Stimulated activated naive CD8-positive, alpha-beta T cell treated with anti-CD3 and anti-CD28 coated beads, Interleukin-15, amount 100 ng/mL, for 72 hours (primary cell): Measurements from ENCODE around the gene PDE6G.
"Not testable (repeated sequence)": the region's sequence is repeated elsewhere in the genome, so short reads cannot be mapped to it uniquely, and the experiment has no call there.

Experiments used
- ATAC-seq: fragments of 150-1000 bp; cut with Tn5 transposase; 2 replicates; pipeline ENCODE4 v1.10.0; 2021; ENCODE audit warnings: mild to moderate bottlenecking, moderate library complexity
- DNase-seq, 2 donors: peaks; one replicate each; pipeline ENCODE4 v3.0.0; 2021 to 2022
- H3K27ac Mint-ChIP-seq, 2 donors: one replicate each; pipeline ENCODE4 v1.8.0; 2022; ENCODE audit warnings: mild to moderate bottlenecking in 2 of 2, mixed read lengths in 2 of 2, moderate library complexity in 2 of 2
- H3K27me3 Mint-ChIP-seq: one replicate; pipeline ENCODE4 v1.8.0; 2022; ENCODE audit warnings: mixed read lengths
- H3K4me1 Mint-ChIP-seq: one replicate; pipeline ENCODE4 v1.8.0; 2022; ENCODE audit warnings: mild to moderate bottlenecking, mixed read lengths
- H3K4me3 Mint-ChIP-seq, 2 donors: one replicate each; pipeline ENCODE4 v1.8.0; 2022; ENCODE audit warnings: mild to moderate bottlenecking in 2 of 2, mixed read lengths in 2 of 2, moderate library complexity in 1 of 2
- H3K9me3 Mint-ChIP-seq, 2 donors: one replicate each; pipeline ENCODE4 v1.8.0; 2022; ENCODE audit warnings: mixed read lengths in 2 of 2

The PDE6G gene

GRCh38 chr17:81635973-81636504 is 20.3 kb downstream of the PDE6G start:
- H3K9me3 Mint-ChIP-seq: no peaks in the 10 kb centered on the region
- H3K4me3 Mint-ChIP-seq: peak overlapping the region; percentile 87 to 88
- H3K4me1 Mint-ChIP-seq: peaks cover 11% of the 10 kb centered on the region
- peak; percentile 4 for ATAC-seq
- peak overlapping the region; percentile 69 to 99 for H3K27ac Mint-ChIP-seq
- no peaks in the 10 kb centered on the region for H3K27me3 Mint-ChIP-seq
- DNase-seq: no peak

DNA sequence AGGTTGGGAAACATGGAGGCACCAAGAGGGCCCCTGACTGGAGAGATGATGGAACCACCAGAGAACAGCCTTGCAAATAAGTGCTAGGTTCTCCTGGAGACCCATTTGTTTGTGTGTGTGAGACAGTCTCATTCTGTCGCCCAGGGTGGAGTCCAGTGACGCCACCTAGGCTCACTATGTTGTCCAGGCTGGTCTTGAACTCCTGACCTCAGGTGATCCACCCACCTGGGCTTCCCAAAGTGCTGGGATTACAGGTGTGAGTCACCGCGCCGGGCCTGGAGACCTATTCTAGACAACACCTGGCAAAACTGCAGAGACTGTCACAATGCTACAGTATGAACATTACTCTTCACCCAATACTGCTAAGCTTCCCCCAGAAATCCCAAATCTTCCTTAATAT is 20.9 kb downstream of the PDE6G start:
- Mint-ChIP-seq H3K9me3 (no peaks in the 10 kb centered on the region), H3K4me3 (peak overlapping the region; percentile 87 to 88), H3K4me1 (peaks cover 11% of the 10 kb centered on the region), H3K27me3 (no peaks in the 10 kb centered on the region), H3K27ac (peak overlapping the region in 1 of 2 donors; percentile 40)
- no peak for DNase-seq
- ATAC-seq: no peak

DNA sequence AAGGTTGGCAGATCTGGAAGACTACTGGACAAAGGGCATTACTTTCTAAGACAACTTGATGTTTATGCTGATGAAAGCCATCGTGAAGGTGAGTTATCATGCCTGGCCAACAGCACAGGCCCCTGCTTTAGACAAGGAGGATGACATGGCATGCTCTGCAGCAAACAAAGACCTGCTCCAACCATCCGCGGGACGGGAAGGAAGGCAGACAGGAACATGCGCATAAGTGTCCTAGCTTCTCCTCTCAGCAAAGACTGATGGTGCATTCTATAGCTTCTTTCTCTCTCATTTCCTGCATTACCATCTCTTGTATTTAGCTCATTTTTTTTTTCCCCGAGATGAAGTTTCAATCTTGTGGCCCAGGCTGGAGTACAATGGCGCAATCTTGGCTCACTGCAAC is 24.9 kb downstream of the PDE6G start:
- no peak for DNase-seq
- H3K27ac Mint-ChIP-seq: no peak overlapping the region
- no peaks in the 10 kb centered on the region for H3K27me3 Mint-ChIP-seq
- H3K4me3 Mint-ChIP-seq: no peak overlapping the region
- no peak for ATAC-seq
- H3K4me1 Mint-ChIP-seq: peaks cover 12% of the 10 kb centered on the region
- no peaks in the 10 kb centered on the region for H3K9me3 Mint-ChIP-seq

DNA sequence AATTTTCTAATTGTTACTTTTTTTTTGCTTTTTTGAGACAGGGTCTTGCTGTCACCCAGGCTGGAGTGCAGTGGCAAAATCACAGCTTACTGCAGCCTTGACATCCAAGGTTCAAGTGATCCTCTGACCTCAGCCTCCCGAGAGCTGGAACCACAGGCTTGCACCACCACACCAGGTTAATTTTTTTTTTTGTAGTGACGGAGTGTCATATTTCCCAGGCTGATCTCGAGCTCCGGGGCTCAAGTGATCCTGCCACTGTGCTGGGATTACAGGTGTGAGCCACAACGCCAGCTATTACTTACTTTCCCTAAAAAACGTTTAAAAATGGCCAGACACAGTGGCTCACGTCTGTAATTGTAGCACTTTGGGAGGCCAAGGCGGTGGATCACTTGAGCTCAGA is 26.1 kb downstream of the PDE6G start:
- Mint-ChIP-seq H3K4me1 (peaks cover 7% of the 10 kb centered on the region), H3K27me3 (no peaks in the 10 kb centered on the region), H3K27ac (no peak overlapping the region), H3K4me3 (no peak overlapping the region), H3K9me3 (no peaks in the 10 kb centered on the region)
- ATAC-seq: no peak
- DNase-seq: no peak

DNA sequence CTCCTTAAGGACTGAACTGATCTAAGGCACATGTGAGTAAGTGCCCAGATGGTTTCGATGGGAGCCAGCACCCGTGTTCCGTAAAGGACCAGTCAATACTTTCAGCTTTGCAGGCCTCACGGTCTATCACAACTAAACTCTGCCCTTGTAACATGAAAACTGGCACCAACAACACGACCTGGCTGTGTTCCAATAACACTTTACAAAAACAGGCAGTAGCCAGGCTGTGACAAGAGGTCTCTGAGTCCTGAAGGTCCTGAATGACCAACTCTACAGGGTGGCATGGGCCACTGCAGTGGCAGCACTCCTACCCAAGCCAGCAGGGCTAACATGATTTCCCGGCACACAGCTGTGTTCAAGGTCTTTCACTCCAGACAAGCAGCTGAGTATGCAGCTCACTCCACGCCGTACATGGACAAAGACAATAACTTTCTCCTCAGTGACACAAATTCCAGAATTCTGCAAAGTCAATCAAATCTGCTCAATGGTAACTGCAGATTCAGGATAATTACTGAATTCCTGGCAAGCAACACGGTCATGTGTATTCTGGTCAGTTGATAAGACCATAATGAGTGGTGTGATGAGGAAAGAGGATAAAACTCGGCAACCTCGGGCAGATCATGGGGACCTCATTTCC is 34.7 kb downstream of the PDE6G start:
- DNase-seq (no peak), ATAC-seq (no peak)
- Mint-ChIP-seq H3K27me3 (no peaks in the 10 kb centered on the region), H3K4me1 (peaks cover 10% of the 10 kb centered on the region), H3K9me3 (no peaks in the 10 kb centered on the region), H3K27ac (no peak overlapping the region), H3K4me3 (no peak overlapping the region)

- H3K27ac Mint-ChIP-seq, H3K27me3 Mint-ChIP-seq, ATAC-seq, DNase-seq, H3K4me3 Mint-ChIP-seq, H3K9me3 Mint-ChIP-seq: not testable (repeated sequence)
- H3K4me1 Mint-ChIP-seq: peaks cover 33% of the 10 kb centered on the region
Observed at GRCh38 chr17:81618307-81618706, 38.0 kb downstream of the PDE6G start.

DNA sequence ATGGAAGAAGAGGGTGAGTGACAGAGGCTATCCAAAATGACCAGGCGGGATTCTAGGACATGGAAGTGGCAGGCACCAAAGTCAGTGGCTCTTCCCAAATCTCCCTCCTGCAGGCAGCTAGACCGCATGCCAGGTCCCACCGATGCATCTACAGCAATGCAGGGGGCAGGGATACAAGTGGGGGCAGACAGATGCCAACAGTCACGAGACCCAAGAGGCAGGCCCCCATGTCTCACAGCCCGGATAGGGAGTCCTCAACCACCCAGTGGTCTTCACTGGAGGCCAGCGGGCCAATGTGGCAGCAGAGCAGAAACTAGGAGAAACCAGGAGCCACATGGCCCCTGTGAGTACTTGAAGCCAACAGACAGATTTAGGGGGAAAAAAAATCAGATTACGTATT is 39.5 kb downstream of the PDE6G start:
- Mint-ChIP-seq H3K4me1 (peaks cover 36% of the 10 kb centered on the region), H3K27ac (no peak overlapping the region), H3K27me3 (no peaks in the 10 kb centered on the region), H3K4me3 (no peak overlapping the region), H3K9me3 (no peaks in the 10 kb centered on the region)
- no peak for ATAC-seq
- no peak for DNase-seq

GRCh38 chr17:81615401-81615930 is 40.9 kb downstream of the PDE6G start:
- H3K27ac Mint-ChIP-seq: peak overlapping the region in 1 of 2 donors; percentile 93
- no peaks in the 10 kb centered on the region for H3K9me3 Mint-ChIP-seq
- no peak for DNase-seq
- H3K4me1 Mint-ChIP-seq: peaks cover 36% of the 10 kb centered on the region
- H3K4me3 Mint-ChIP-seq: no peak overlapping the region
- no peaks in the 10 kb centered on the region for H3K27me3 Mint-ChIP-seq
- no peak for ATAC-seq

DNA sequence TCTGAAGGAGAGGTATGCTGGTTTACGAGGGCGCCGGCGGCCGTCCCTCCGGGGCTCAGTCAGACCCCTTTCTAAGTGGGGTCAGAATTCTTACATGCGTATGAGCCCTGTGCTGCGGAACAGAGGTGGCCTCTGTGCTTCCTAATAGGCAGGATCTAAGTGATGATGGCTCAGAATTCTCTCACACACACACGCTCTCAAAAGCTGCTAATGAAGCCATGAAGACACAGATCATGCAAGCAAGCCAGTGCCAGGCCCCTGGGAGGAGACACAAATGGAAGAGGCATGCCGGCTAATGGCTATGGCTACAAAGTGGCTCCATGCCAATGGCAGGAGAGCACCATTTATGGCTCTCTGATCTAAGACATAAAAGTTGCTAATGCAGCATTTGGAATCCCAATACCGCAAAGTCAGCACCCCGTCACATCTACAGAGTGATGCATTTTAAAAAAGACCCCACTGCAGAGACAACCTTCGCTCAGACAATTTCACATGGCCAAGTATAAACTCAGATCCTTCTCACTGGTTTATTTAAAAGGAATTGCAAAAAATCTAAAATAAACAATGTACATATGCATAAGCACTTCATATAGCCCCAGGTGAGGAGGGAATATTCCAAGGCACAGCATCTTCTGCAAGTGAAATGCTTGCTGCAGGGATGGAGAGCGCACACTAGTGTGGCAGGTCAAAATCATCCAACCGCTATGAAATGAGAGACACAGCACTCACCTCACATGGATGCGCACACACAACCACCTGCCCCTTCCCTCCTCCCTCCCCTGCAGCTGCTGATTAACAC is 44.0 kb downstream of the PDE6G start:
- Mint-ChIP-seq H3K4me1 (peaks cover 47% of the 10 kb centered on the region), H3K4me3 (no peak overlapping the region), H3K9me3 (no peaks in the 10 kb centered on the region), H3K27ac (peak overlapping the region in 1 of 2 donors; percentile 56), H3K27me3 (no peaks in the 10 kb centered on the region)
- no peak for DNase-seq
- ATAC-seq: no peak

DNA sequence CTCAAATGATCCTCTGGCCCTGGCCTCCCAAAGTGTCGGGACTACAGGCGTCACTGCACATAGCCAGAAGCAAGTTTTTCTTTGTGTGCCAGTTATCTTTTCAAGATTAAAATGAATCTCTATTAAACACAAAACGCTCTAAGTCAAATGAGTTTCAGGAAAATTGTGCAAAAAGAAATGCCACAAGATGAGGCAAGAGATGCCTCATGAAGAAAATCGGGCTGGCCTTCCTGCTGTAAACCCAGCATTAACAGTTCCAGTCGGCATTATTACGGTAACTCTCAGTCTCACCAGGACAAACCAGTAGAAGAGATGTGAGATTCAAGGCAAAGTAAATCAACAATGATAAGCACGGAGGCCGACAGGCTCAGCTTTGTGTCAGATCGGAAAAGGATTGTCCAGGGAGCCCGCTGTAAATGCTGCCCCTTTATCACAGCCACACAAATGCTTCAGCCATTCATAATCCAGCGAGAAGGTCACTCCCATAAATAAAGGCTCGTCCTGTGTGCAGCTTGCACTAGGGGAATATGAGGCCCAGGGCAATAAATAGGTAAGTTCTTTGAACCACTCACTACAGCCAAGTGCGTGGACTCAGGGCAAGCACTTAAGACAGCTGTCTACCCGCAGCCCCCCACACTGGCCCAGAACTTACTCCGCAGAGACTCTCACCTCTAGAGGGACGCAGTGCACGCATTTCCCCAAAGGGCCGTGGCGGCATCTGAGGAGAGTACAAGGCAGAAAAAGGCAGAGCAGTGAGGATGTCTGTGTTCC is 46.6 kb downstream of the PDE6G start:
- Mint-ChIP-seq H3K4me1 (peaks cover 28% of the 10 kb centered on the region), H3K27ac (no peak overlapping the region), H3K4me3 (no peak overlapping the region), H3K27me3 (no peaks in the 10 kb centered on the region), H3K9me3 (no peaks in the 10 kb centered on the region)
- no peak for DNase-seq
- ATAC-seq: no peak

DNA sequence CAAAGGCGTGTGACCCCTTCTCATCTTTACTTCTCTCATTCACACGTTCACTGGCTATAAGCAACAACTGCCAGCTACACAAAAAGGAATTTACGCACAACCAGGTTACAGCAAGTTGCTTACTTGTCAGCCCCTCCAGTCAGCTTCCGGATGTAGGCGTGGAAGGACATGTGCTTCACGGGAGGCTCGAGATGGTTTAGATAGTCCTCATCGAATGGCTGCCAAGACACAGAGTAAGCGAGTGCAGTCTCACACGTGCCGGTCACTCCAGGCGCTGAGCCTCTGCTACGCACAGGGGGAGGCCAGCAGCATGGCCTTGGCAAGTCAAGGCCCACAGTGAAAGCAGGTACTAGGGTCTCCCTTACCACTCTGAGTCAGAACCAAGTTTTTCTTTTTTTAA is 47.7 kb downstream of the PDE6G start:
- Mint-ChIP-seq H3K9me3 (no peaks in the 10 kb centered on the region), H3K4me3 (no peak overlapping the region), H3K27me3 (no peaks in the 10 kb centered on the region), H3K4me1 (peaks cover 17% of the 10 kb centered on the region), H3K27ac (peak overlapping the region in 1 of 2 donors; percentile 76)
- DNase-seq (no peak), ATAC-seq (no peak)

- H3K27me3 Mint-ChIP-seq: no peaks in the 10 kb centered on the region
- DNase-seq (peak in 1 of 2 donors; percentile 7), ATAC-seq (peak; percentile 46)
- peaks cover 11% of the 10 kb centered on the region for H3K4me1 Mint-ChIP-seq
- no peak overlapping the region for H3K4me3 Mint-ChIP-seq
- no peaks in the 10 kb centered on the region for H3K9me3 Mint-ChIP-seq
- H3K27ac Mint-ChIP-seq: no peak overlapping the region
Observed at GRCh38 chr17:81608082-81608481, 48.3 kb downstream of the PDE6G start.

DNA sequence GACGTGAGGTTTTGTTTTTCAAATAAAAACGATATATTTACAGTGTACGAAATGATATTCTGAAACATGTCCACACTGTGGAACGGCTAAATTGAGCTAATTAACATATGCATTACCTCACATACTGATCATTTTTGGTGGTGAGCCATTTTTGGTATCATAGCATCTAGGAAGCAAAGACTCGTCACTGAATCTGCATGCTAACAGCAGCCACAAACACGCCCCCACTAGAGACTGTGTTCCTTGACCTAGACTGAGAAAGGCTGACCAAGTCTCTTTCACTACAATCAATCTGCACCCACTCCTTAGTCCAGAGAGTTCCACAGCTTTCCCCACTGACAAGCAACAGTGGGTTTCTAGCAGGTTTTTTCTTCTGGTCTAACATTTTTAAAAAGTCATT is 48.9 kb downstream of the PDE6G start:
- DNase-seq: no peak
- Mint-ChIP-seq H3K27ac (no peak overlapping the region), H3K9me3 (no peaks in the 10 kb centered on the region), H3K4me1 (peaks cover 11% of the 10 kb centered on the region), H3K4me3 (no peak overlapping the region), H3K27me3 (no peaks in the 10 kb centered on the region)
- no peak for ATAC-seq

DNA sequence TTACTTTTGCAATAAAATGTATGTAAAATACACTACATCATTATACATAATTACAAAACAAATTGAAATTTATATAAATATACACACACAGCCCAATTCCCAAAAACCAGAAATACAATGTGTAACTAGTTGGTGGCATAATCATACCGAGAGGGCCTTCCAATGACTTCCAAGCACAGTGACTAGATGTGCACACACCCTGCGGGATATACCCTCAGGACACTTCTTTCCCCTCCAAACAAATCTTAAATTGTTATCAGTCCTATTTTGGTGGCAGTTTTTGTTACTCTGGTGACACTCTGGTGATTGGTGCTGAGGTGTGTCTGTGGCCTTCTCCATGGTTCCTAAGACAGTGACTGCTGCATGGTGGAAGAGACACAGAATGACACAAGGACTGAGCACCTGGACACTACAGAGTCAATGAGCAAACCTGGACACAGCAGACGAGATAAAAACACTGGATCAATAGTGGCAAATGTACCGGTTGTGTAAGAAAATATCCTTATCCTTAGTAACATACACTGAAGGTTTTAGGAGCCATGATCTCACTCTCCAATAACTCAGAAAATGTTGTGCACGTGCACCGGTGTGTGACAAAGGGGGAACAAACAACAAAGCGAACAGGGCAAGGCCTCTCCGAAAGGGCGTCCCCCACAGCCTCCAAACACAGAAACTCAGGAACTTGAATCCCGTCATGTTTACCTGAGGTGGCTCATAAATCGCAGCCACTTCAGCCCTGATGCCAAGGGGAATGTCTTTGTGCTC is 52.3 kb downstream of the PDE6G start:
- no peak overlapping the region for H3K27ac Mint-ChIP-seq
- peaks cover 18% of the 10 kb centered on the region for H3K4me1 Mint-ChIP-seq
- no peaks in the 10 kb centered on the region for H3K27me3 Mint-ChIP-seq
- no peak overlapping the region for H3K4me3 Mint-ChIP-seq
- ATAC-seq: no peak
- no peak for DNase-seq
- H3K9me3 Mint-ChIP-seq: no peaks in the 10 kb centered on the region
